B cell (primary cell): ENCODE results near the gene NCAPH2. TPM values are rescaled to one million over a fixed set of nuclear protein-coding genes. Genes with fewer than 3 reads are reported as not detected.
"Not testable (repeated sequence)": the region's sequence is repeated elsewhere in the genome, so short reads cannot be mapped to it uniquely, and the experiment has no call there.

Source experiments
- ATAC-seq: fragments of 200-7000 bp; cut with Tn5 transposase; one replicate; pipeline ENCODE4 v1.10.0; 2021; ENCODE audit warnings: low read depth, mild to moderate bottlenecking, moderate number of reproducible peaks, moderate library complexity
- CTCF ChIA-PET: fragments of 350-600 bp; sonication (Branson Sonifier 250); formaldehyde crosslinking; loops from one replicate; lab custom pipeline; 2021; ENCODE audit warnings: antibody characterized with exemption, inconsistent platforms; lab: Charles Lee
- POLR2A ChIA-PET: fragments of 350-600 bp; sonication (Branson Sonifier 250); formaldehyde crosslinking; loops from one replicate; lab custom pipeline; 2021; ENCODE audit warnings: antibody characterized with exemption; lab: Charles Lee
- DNase-seq: peaks from one replicate; pipeline ENCODE4 v3.0.0; 2013
- H2AFZ ChIP-seq: 2 replicates; pipeline ENCODE4 v1.6.1; 2012; ENCODE audit warnings: mild to moderate bottlenecking, low read depth, low read length; ENCODE audit not compliant: insufficient read depth, poor library complexity, severe bottlenecking
- H3K27ac ChIP-seq, 2 donors: 1 replicate in 1 of 2; 2 replicates in 1 of 2; pipeline ENCODE4 v1.5.1; 2012 to 2013; ENCODE audit warnings: low read length in 2 of 2, mild to moderate bottlenecking in 2 of 2, moderate library complexity in 1 of 2
- H3K27me3 ChIP-seq, 4 experiments: fragments of 200-600 bp in 1 of 4; sonication (generic) in 1 of 4; replicated peaks in 1 of 4; 1 replicate in 2 of 4; 2 replicates in 2 of 4; pipeline versions ENCODE4 v1.6.1 to v1.7.0; 2013 to 2016; ENCODE audit warnings: low read length in 3 of 4, mild to moderate bottlenecking in 2 of 4, mixed read lengths in 1 of 4, moderate library complexity in 1 of 4; ENCODE audit not compliant: insufficient read depth in 4 of 4, control insufficient read depth in 3 of 4; ENCODE audit errors: control extremely low read depth in 1 of 4
- H3K36me3 ChIP-seq, 2 experiments: replicated peaks in 1 of 2; 1 replicate in 1 of 2; 2 replicates in 1 of 2; pipeline versions ENCODE4 v1.6.1 to v1.7.1; 2013; ENCODE audit warnings: low read length in 1 of 2; ENCODE audit not compliant: insufficient read depth in 2 of 2, control insufficient read depth in 1 of 2; ENCODE audit errors: control extremely low read depth in 1 of 2, extremely low read depth in 1 of 2
- H3K4me1 ChIP-seq, 2 donors: fragments of 200-600 bp in 1 of 2; sonication (generic) in 1 of 2; 1 replicate in 1 of 2; 2 replicates in 1 of 2; pipeline versions ENCODE4 v1.5.1 to v1.6.1; 2013 to 2017; ENCODE audit warnings: low read length in 2 of 2; ENCODE audit not compliant: control insufficient read depth in 2 of 2, insufficient read depth in 2 of 2
- H3K4me2 ChIP-seq: replicated peaks from 2 replicates; pipeline ENCODE3; 2012; ENCODE audit warnings: mild to moderate bottlenecking, low read depth, low read length; ENCODE audit not compliant: poor library complexity, severe bottlenecking
- H3K4me3 ChIP-seq, 5 experiments: fragments of 200-600 bp in 1 of 5; sonication (generic) in 1 of 5; 1 replicate in 3 of 5; 2 replicates in 2 of 5; pipeline versions ENCODE4 v1.5.1 to v1.7.0; 2011 to 2016; ENCODE audit warnings: low read length in 4 of 5, mild to moderate bottlenecking in 4 of 5, low read depth in 2 of 5, control low read depth in 1 of 5, moderate library complexity in 1 of 5; ENCODE audit not compliant: insufficient read depth in 1 of 5; ENCODE audit errors: control extremely low read depth in 1 of 5, extremely low read depth in 1 of 5
- H3K79me2 ChIP-seq: fragments of 200-600 bp; sonication (generic); one replicate; pipeline ENCODE4 v1.6.0; 2016; ENCODE audit warnings: low read length; ENCODE audit not compliant: control insufficient read depth, insufficient read depth
- H3K9ac ChIP-seq: fragments of 200-600 bp; sonication (generic); 2 replicates; pipeline ENCODE4 v1.6.1; 2017; ENCODE audit warnings: mild to moderate bottlenecking, low read length, moderate library complexity
- H3K9me3 ChIP-seq, 3 donors: one replicate each; pipeline versions ENCODE4 v1.6.1 to v1.7.1; 2013; ENCODE audit warnings: low read length in 2 of 3; ENCODE audit not compliant: control insufficient read depth in 2 of 3, insufficient read depth in 1 of 3; ENCODE audit errors: control extremely low read depth in 1 of 3
- H4K20me1 ChIP-seq: 2 replicates; pipeline ENCODE4 v1.6.0; 2012; ENCODE audit warnings: mild to moderate bottlenecking, low read length; ENCODE audit not compliant: insufficient read depth, control insufficient read depth, poor library complexity, severe bottlenecking
- H3K27ac Mint-ChIP-seq: one replicate; pipeline ENCODE4 v1.8.0; 2021; ENCODE audit warnings: mixed read lengths
- H3K27me3 Mint-ChIP-seq: one replicate; pipeline ENCODE4 v1.8.0; 2021; ENCODE audit warnings: mixed read lengths
- H3K4me1 Mint-ChIP-seq: one replicate; pipeline ENCODE4 v1.8.0; 2021; ENCODE audit warnings: mixed read lengths
- H3K4me3 Mint-ChIP-seq: one replicate; pipeline ENCODE4 v1.8.0; 2021; ENCODE audit warnings: mixed read lengths
- H3K9me3 Mint-ChIP-seq: one replicate; pipeline ENCODE4 v1.8.0; 2022; ENCODE audit warnings: mixed read lengths; ENCODE audit not compliant: insufficient read depth
- EZH2 ChIP-seq: IDR thresholded peaks from 2 replicates; pipeline ENCODE4 v1.6.1; 2012; ENCODE audit warnings: borderline replicate concordance, low read depth, mild to moderate bottlenecking, moderate library complexity, low read length; ENCODE audit not compliant: insufficient read depth, poor library complexity, severe bottlenecking
- WGBS: methylation state at CpG from one replicate; pipeline ENCODE4 v1.1.5; 2013; ENCODE audit warnings: missing lambda C conversion rate; ENCODE audit not compliant: insufficient coverage; 5-methylcytosine and 5-hydroxymethylcytosine counted together
- intact Hi-C: fragments of 100-400 bp; cut with micrococcal nuclease; formaldehyde crosslinking; loops from one replicate; pipeline ENCODE4 v1.10.0; 2022
- polyA plus RNA-seq: library from polyadenylated mRNA; depleted of rRNA; stranded (reverse); fragments of >200 nt; gene quantifications from 2 replicates; pipeline ENCODE4 v1.2.3, GENCODE V29; 2012
- total RNA-seq, 2 donors: library from RNA; stranded (reverse); fragments of 120-200 nt in 1 of 2; gene quantifications; 1 replicate in 1 of 2; 2 replicates in 1 of 2; pipeline versions ENCODE4 v1.2.3 to v1.2.4, GENCODE V29; 2013 to 2022
- TF ChIP-seq, protein P1 (sequence below): fragments of 200-600 bp; IDR thresholded peaks from one replicate; pipeline ENCODE4 v1.8.0; 2022; ENCODE audit warnings: antibody characterized with exemption, mild to moderate bottlenecking

NCAPH2 gene
- total and polyA plus RNA-seq, 2 donors (not counting 1 experiment from before 2014, with no cell fraction given), result 47.1 to 76.9 TPM

DNA sequence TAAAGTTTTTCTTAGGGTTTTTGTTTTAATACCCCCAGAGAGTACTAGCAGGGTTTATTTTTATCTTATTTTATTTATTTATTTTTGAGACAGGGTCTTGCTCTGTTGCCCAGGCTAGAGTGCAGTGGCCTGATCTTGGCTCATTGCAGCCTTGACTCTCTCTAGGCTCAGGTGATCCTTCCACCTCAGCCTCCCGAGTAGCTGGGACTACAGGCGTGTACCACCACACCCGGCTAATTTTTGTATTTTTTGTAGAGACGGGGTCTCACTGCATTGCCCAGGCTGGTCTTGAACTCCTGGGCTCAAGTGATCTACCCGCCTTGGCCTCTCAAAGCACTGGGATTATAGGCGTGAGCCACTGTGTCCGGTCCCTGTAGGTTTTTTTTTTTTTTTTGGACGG lies 12.2 kb downstream of the NCAPH2 start:
- H3K9me3 ChIP-seq, H3K27me3 Mint-ChIP-seq, H3K4me3 ChIP-seq, DNase-seq, H3K27ac ChIP-seq, H3K4me1 Mint-ChIP-seq, H3K9me3 Mint-ChIP-seq, intact Hi-C loops, H2AFZ ChIP-seq, H3K9ac ChIP-seq, ATAC-seq, H3K27ac Mint-ChIP-seq, H3K4me3 Mint-ChIP-seq, H3K27me3 ChIP-seq, H3K4me2 ChIP-seq: not testable (repeated sequence)
- 100% methylated on average over 4 of the region's 8 CpGs for WGBS
- Histone ChIP-seq H4K20me1 (peaks cover 54% of the 10 kb centered on the region), H3K4me1 (peaks cover 7 to 14% of the 10 kb centered on the region in 2 donors), H3K36me3 (peaks cover 0 to 64% of the 10 kb centered on the region in 2 experiments), H3K79me2 (peaks cover 82% of the 10 kb centered on the region)
- ChIA-PET POLR2A (interaction anchor here (0.7 kb wide), 1 partner anchor 11 kb away, joined by 6 read pairs; no protein-coding TSS in a partner anchor), CTCF (interaction anchor here (1.5 kb wide), 1 partner anchor 22 kb away, joined by 3 read pairs; no protein-coding TSS in a partner anchor)

DNA sequence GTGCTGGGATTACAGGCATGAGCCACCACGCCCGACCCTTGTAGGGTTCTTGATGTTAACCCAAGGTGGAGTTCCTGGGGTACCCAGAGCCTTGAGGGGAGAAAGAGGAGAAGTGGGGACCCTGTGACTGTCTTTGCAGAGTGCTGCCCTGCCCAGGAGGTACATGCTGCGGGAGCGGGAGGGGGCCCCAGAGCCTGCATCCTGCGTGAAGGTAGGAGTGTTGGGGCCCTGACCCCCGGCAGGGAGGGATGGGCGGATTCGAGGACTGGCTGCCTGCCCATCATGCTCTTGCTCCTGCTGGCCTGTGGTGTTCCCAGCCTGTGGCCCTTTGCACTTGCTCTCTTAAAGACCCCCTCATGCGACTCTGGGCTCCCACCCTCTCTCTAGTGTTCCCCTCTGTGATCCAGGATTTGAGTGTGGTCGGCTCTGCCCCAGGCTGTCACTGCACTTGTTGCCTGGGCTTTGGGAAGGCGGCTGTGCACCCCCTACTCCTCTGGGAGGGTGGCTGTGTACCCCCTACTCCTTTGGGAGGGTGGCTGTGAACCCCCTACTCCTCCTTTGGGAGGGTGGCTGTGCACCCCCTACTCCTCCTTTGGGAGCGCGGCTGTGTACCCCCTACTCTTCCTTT lies 12.9 kb downstream of the NCAPH2 start:
- Mint-ChIP-seq H3K9me3 (no peaks in the 10 kb centered on the region), H3K4me1 (peaks cover 7% of the 10 kb centered on the region), H3K27me3 (no peaks in the 10 kb centered on the region), H3K27ac (no peak overlapping the region), H3K4me3 (no peak overlapping the region)
- no peak for DNase-seq
- Histone ChIP-seq H3K4me2 (no peak overlapping the region), H4K20me1 (peaks cover 49% of the 10 kb centered on the region), H3K36me3 (peaks cover 0 to 64% of the 10 kb centered on the region in 2 experiments), H3K4me1 (peaks cover 7 to 14% of the 10 kb centered on the region in 2 donors), H3K27me3 (no peaks in the 10 kb centered on the region), H2AFZ (no peak overlapping the region), H3K79me2 (peaks cover 76% of the 10 kb centered on the region), H3K4me3 (no peak overlapping the region), H3K9me3 (no peaks in the 10 kb centered on the region), H3K27ac (no peak overlapping the region), H3K9ac (no peak overlapping the region)
- TF ChIP-seq, protein P1, sequence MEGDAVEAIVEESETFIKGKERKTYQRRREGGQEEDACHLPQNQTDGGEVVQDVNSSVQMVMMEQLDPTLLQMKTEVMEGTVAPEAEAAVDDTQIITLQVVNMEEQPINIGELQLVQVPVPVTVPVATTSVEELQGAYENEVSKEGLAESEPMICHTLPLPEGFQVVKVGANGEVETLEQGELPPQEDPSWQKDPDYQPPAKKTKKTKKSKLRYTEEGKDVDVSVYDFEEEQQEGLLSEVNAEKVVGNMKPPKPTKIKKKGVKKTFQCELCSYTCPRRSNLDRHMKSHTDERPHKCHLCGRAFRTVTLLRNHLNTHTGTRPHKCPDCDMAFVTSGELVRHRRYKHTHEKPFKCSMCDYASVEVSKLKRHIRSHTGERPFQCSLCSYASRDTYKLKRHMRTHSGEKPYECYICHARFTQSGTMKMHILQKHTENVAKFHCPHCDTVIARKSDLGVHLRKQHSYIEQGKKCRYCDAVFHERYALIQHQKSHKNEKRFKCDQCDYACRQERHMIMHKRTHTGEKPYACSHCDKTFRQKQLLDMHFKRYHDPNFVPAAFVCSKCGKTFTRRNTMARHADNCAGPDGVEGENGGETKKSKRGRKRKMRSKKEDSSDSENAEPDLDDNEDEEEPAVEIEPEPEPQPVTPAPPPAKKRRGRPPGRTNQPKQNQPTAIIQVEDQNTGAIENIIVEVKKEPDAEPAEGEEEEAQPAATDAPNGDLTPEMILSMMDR, result no peak
- no peak for TF ChIP-seq EZH2
- ATAC-seq, result no peak
- ChIA-PET CTCF (interaction anchor here (1.5 kb wide), 1 partner anchor 23 kb away, joined by 3 read pairs; no protein-coding TSS in a partner anchor), POLR2A (no interaction called here)
- intact Hi-C loops, result no loop called here
- WGBS, result 98% methylated on average over 11 of the region's 13 CpGs
